Osteocyte (in vitro differentiated cells): Measurements from ENCODE around the gene SYDE1. TPM values are rescaled to one million over a fixed set of nuclear protein-coding genes. Genes with fewer than 3 reads are reported as not detected.

Source experiments
- DNase-seq: peaks from one replicate; pipeline ENCODE4 v3.0.0; 2021; ENCODE audit warnings: mixed read lengths; ENCODE audit not compliant: unreplicated experiment; ENCODE audit errors: extremely low spot score
- H3K27ac Mint-ChIP-seq: one replicate; pipeline ENCODE4 v1.8.0; 2021; ENCODE audit warnings: mild to moderate bottlenecking, mixed read lengths; ENCODE audit not compliant: unreplicated experiment
- H3K27me3 Mint-ChIP-seq: one replicate; pipeline ENCODE4 v1.8.0; 2021; ENCODE audit warnings: mixed read lengths; ENCODE audit not compliant: unreplicated experiment
- H3K36me3 Mint-ChIP-seq: one replicate; pipeline ENCODE4 v1.8.0; 2021; ENCODE audit warnings: mixed read lengths; ENCODE audit not compliant: unreplicated experiment
- H3K4me1 Mint-ChIP-seq: one replicate; pipeline ENCODE4 v1.8.0; 2021; ENCODE audit warnings: mixed read lengths; ENCODE audit not compliant: unreplicated experiment
- H3K4me3 Mint-ChIP-seq: one replicate; pipeline ENCODE4 v1.8.0; 2021; ENCODE audit warnings: mild to moderate bottlenecking, moderate library complexity, mixed read lengths; ENCODE audit not compliant: unreplicated experiment
- H3K9me3 Mint-ChIP-seq: one replicate; pipeline ENCODE4 v1.8.0; 2021; ENCODE audit warnings: mixed read lengths; ENCODE audit not compliant: unreplicated experiment
- CTCF ChIP-seq: fragments of 200-600 bp; sonication (generic); IDR thresholded peaks from 2 replicates; pipeline ENCODE4 v1.5.0; 2021; ENCODE audit warnings: antibody characterized with exemption, mild to moderate bottlenecking, moderate library complexity
- total RNA-seq: library from RNA; stranded (reverse); gene quantifications from 2 replicates; pipeline ENCODE4 v1.2.1, GENCODE V29; 2021

Gene SYDE1
- total RNA-seq, 1 donor from 2014 or later, result 74.6 TPM

- no peak for DNase-seq
- Mint-ChIP-seq H3K4me3 (no peak overlapping the region), H3K36me3 (peaks cover 6% of the 10 kb centered on the region), H3K4me1 (peaks cover 19% of the 10 kb centered on the region), H3K27me3 (no peaks in the 10 kb centered on the region), H3K9me3 (no peaks in the 10 kb centered on the region), H3K27ac (no peak overlapping the region)
- TF ChIP-seq CTCF, result no peak
Observed at GRCh38 chr19:15126131-15126910, 19.1 kb downstream of the SYDE1 start.

GRCh38 chr19:15128162-15128770, 21.1 kb downstream of the SYDE1 start:
- no peak for TF ChIP-seq CTCF
- H3K9me3 Mint-ChIP-seq, result no peaks in the 10 kb centered on the region
- H3K36me3 Mint-ChIP-seq, result no peaks in the 10 kb centered on the region
- peaks cover 2% of the 10 kb centered on the region for H3K27me3 Mint-ChIP-seq
- H3K4me1 Mint-ChIP-seq, result peaks cover 19% of the 10 kb centered on the region
- DNase-seq, result no peak
- no peak overlapping the region for H3K27ac Mint-ChIP-seq
- no peak overlapping the region for H3K4me3 Mint-ChIP-seq

GRCh38 chr19:15129856-15130585, 22.8 kb downstream of the SYDE1 start:
- DNase-seq, result no peak
- Mint-ChIP-seq H3K9me3 (no peaks in the 10 kb centered on the region), H3K27ac (no peak overlapping the region), H3K4me1 (peaks cover 6% of the 10 kb centered on the region), H3K4me3 (no peak overlapping the region), H3K36me3 (no peaks in the 10 kb centered on the region), H3K27me3 (peaks cover 2% of the 10 kb centered on the region)
- TF ChIP-seq CTCF, result no peak

DNA sequence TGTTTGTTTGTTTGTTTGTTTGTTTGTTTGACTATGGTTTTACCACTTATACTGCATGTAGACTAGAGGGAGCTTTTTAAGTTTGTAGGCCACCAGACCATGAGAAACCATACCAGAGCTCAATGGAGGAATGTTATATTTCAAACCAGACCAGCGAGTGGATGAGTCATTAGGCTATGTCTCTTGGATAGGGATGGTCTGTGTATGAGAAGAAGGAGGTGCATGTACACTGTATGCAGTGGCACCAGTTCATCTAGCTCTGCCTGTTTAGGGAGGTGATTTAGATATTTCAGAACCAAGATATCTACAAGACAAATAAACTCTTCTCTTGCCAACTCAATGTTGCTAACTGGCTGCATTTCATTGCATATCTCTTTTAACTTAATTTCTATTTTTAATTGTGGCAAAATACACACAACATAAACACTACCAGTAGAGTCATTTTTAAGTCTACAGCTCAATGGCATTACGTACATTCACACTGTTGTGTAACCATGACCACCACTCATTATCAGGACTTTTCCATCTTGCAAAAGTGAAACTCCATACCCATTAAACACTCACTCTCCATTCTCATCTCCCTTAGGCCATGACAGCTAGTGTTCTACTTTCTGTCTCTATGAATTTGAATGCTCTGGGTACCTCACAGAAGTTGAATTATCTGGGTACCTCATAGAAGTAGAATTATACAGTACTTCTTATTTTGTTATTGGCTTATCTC, 29.2 kb downstream of the SYDE1 start:
- no peak for DNase-seq
- Mint-ChIP-seq H3K9me3 (no peaks in the 10 kb centered on the region), H3K4me1 (peaks cover 9% of the 10 kb centered on the region), H3K27me3 (peaks cover 2% of the 10 kb centered on the region), H3K4me3 (no peak overlapping the region), H3K27ac (no peak overlapping the region), H3K36me3 (no peaks in the 10 kb centered on the region)
- TF ChIP-seq CTCF, result no peak
